ENCODE results near the gene RDH5. TPM values are rescaled to one million over a fixed set of nuclear protein-coding genes. Genes with fewer than 3 reads are reported as not detected.
"Not testable (repeated sequence)": the region's sequence is repeated elsewhere in the genome, so short reads cannot be mapped to it uniquely, and the experiment has no call there.

Gene RDH5
- polyA plus RNA-seq, 1 experiment = 5.2 TPM

- ChIA-PET CTCF (interaction anchor here (1.2 to 1.7 kb wide), 5 partner anchors 19 to 238 kb away, joined by 3 to 5 read pairs (median 4); no protein-coding TSS in a partner anchor), POLR2A (interaction anchor here (0.9 kb wide), 1 partner anchor 9 kb away, joined by 4 read pairs; no protein-coding TSS in a partner anchor)
- DNase-seq (ENCODE audit: low read depth, low spot score) = no peak
- Histone ChIP-seq H3K4me3 (ENCODE audit: low read depth, low read length) (no peak overlapping the region), H3K27me3 (ENCODE audit: control insufficient read depth, insufficient read depth, low read length) (no peaks in the 10 kb centered on the region), H3K27ac (ENCODE audit: low read depth, low read length) (no peak overlapping the region), H3K9me3 (ENCODE audit: control insufficient read depth, insufficient read depth, low read length) (0 out of 2 replicates have a peak, but pooled peaks cover 5% of the 10 kb centered on the region)
- TF ChIP-seq CTCF (IDR thresholded peaks at IDR 0.05; ENCODE audit: low read depth, low read length) = no peak
Observed at GRCh38 chr12:55757701-55758100, 37.5 kb downstream of the RDH5 start.

GRCh38 chr12:55758575-55758974, 38.4 kb downstream of the RDH5 start:
- CTCF ChIA-PET = interaction anchor here (0.6 to 1.7 kb wide), 6 partner anchors 13 to 238 kb away, joined by 3 to 4 read pairs (median 3); no protein-coding TSS in a partner anchor
- H3K9me3 ChIP-seq (ENCODE audit: control insufficient read depth, insufficient read depth, low read length); H3K27ac ChIP-seq (ENCODE audit: low read depth, low read length); H3K4me3 ChIP-seq (ENCODE audit: low read depth, low read length); DNase-seq (ENCODE audit: low read depth, low spot score); POLR2A ChIA-PET; H3K27me3 ChIP-seq (ENCODE audit: control insufficient read depth, insufficient read depth, low read length): not testable (repeated sequence)

GRCh38 chr12:55760663-55761062, 40.5 kb downstream of the RDH5 start:
- no peak for TF ChIP-seq CTCF (IDR thresholded peaks at IDR 0.05; ENCODE audit: low read depth, low read length)
- Histone ChIP-seq H3K27me3 (ENCODE audit: control insufficient read depth, insufficient read depth, low read length) (no peaks in the 10 kb centered on the region), H3K27ac (ENCODE audit: low read depth, low read length) (no peak overlapping the region), H3K4me3 (ENCODE audit: low read depth, low read length) (no peak overlapping the region), H3K9me3 (ENCODE audit: control insufficient read depth, insufficient read depth, low read length) (0 out of 2 replicates have a peak, but pooled peaks cover 5% of the 10 kb centered on the region)
- ChIA-PET CTCF (no interaction called here), POLR2A (no interaction called here)
- no peak for DNase-seq (ENCODE audit: low read depth, low spot score)

GRCh38 chr12:55762646-55763045, 42.5 kb downstream of the RDH5 start:
- 0 out of 2 replicates have a peak, but pooled peaks cover 5% of the 10 kb centered on the region for H3K9me3 ChIP-seq (ENCODE audit: control insufficient read depth, insufficient read depth, low read length)
- CTCF ChIA-PET = no interaction called here
- TF ChIP-seq CTCF (IDR thresholded peaks at IDR 0.05; ENCODE audit: low read depth, low read length) = no peak
- no peaks in the 10 kb centered on the region for H3K27me3 ChIP-seq (ENCODE audit: control insufficient read depth, insufficient read depth, low read length)
- POLR2A ChIA-PET = interaction anchor here (1.1 kb wide), 1 partner anchor 55 kb away, joined by 3 read pairs; the partner anchor contains the start of genes ORMDL2 and SARNP
- H3K4me3 ChIP-seq (ENCODE audit: low read depth, low read length) = no peak overlapping the region
- no peak overlapping the region for H3K27ac ChIP-seq (ENCODE audit: low read depth, low read length)
- DNase-seq (ENCODE audit: low read depth, low spot score) = no peak

- ChIA-PET POLR2A (no interaction called here), CTCF (interaction anchor here (1.1 to 1.9 kb wide), 2 partner anchors 29 to 31 kb away, joined by 3 to 5 read pairs; no protein-coding TSS in a partner anchor)
Observed at GRCh38 chr12:55765736-55766290, 45.6 kb downstream of the RDH5 start.

More at GRCh38 chr12:55765736-55766290, 45.6 kb downstream of the RDH5 start:
- Histone ChIP-seq H3K4me3 (ENCODE audit: low read depth, low read length) (no peak overlapping the region), H3K9me3 (ENCODE audit: control insufficient read depth, insufficient read depth, low read length) (no peaks in the 10 kb centered on the region), H3K27me3 (ENCODE audit: control insufficient read depth, insufficient read depth, low read length) (no peaks in the 10 kb centered on the region), H3K27ac (ENCODE audit: low read depth, low read length) (no peak overlapping the region)
- no peak for DNase-seq (ENCODE audit: low read depth, low spot score)
- no peak for TF ChIP-seq CTCF (IDR thresholded peaks at IDR 0.05; ENCODE audit: low read depth, low read length)
